Esophagus (tissue), 2 donors: ENCODE measurements around the gene AAGAB. TPM values are rescaled to one million over a fixed set of nuclear protein-coding genes. Genes with fewer than 3 reads are reported as not detected.

Experiments
- H3K27ac ChIP-seq, 2 donors: one replicate each; pipeline ENCODE4 v1.5.1; 2013; ENCODE audit warnings: low read depth in 2 of 2, mild to moderate bottlenecking in 2 of 2, inconsistent platforms in 1 of 2, low read length in 1 of 2, moderate library complexity in 1 of 2
- H3K27me3 ChIP-seq, 2 donors: one replicate each; pipeline ENCODE4 v1.6.1; 2013; ENCODE audit warnings: low read length in 2 of 2, control low read depth in 1 of 2, mild to moderate bottlenecking in 1 of 2; ENCODE audit not compliant: insufficient read depth in 2 of 2, control insufficient read depth in 1 of 2
- H3K36me3 ChIP-seq, 2 donors: one replicate each; pipeline ENCODE4 v1.6.1; 2013; ENCODE audit warnings: low read length in 1 of 2; ENCODE audit not compliant: control insufficient read depth in 2 of 2, insufficient read depth in 2 of 2
- H3K4me1 ChIP-seq, 2 donors: one replicate each; pipeline ENCODE4 v1.6.1; 2013; ENCODE audit warnings: low read length in 1 of 2; ENCODE audit not compliant: control insufficient read depth in 2 of 2, insufficient read depth in 2 of 2
- H3K4me3 ChIP-seq, 2 donors: one replicate each; pipeline ENCODE4 v1.5.1; 2013; ENCODE audit warnings: low read length in 2 of 2, mild to moderate bottlenecking in 2 of 2, low read depth in 1 of 2, moderate library complexity in 1 of 2
- H3K9me3 ChIP-seq, 2 donors: one replicate each; pipeline ENCODE4 v1.6.1; 2013; ENCODE audit warnings: mild to moderate bottlenecking in 2 of 2, low read depth in 1 of 2, low read length in 1 of 2, moderate library complexity in 1 of 2; ENCODE audit not compliant: control insufficient read depth in 2 of 2, insufficient read depth in 1 of 2
- WGBS, 2 donors: extraction: QIAGEN DNeasy Blood & Tissue Kit; methylation state at CpG; one replicate each; pipeline ENCODE4 v1.1.7; 2013; 5-methylcytosine and 5-hydroxymethylcytosine counted together
- polyA plus RNA-seq, 2 donors: library from polyadenylated mRNA; stranded (reverse); fragments of 200-250 nt; gene quantifications; one replicate each; pipeline ENCODE4 v1.2.3, GENCODE V29; 2013
- donor health status: healthy with polysubstance abuse.
- donor health status: Bipolar disorder and iron deficiency.

Gene AAGAB
- polyA plus RNA-seq, 2 donors: 7.0 to 17.4 TPM

- H3K27me3 ChIP-seq: no peaks in the 10 kb centered on the region
- peaks cover 0 to 2% of the 10 kb centered on the region in 2 donors for H3K9me3 ChIP-seq
- peak overlapping the region in 1 of 2 donors; percentile 33 for H3K27ac ChIP-seq
- peaks cover 3 to 26% of the 10 kb centered on the region in 2 donors for H3K36me3 ChIP-seq
- no peak overlapping the region for H3K4me3 ChIP-seq
- 73 to 79% methylated on average over 11 of the region's 11 CpGs for WGBS, 2 donors
- H3K4me1 ChIP-seq: peaks cover 10 to 20% of the 10 kb centered on the region in 2 donors
These were observed 75.8 kb downstream of the AAGAB start for GRCh38 chr15:67178569-67179210.

- Histone ChIP-seq H3K9me3 (peaks cover 0 to 2% of the 10 kb centered on the region in 2 donors), H3K4me1 (peaks cover 10 to 18% of the 10 kb centered on the region in 2 donors), H3K36me3 (peaks cover 3 to 25% of the 10 kb centered on the region in 2 donors), H3K27ac (peak overlapping the region in 1 of 2 donors; percentile 39), H3K4me3 (no peak overlapping the region), H3K27me3 (no peaks in the 10 kb centered on the region)
- 61 to 68% methylated on average over 6 of the region's 6 CpGs for WGBS, 2 donors
These were observed 76.7 kb downstream of the AAGAB start for GRCh38 chr15:67177752-67178151.

- Histone ChIP-seq H3K27ac (peak overlapping the region; percentile 38 to 71), H3K9me3 (peaks cover 0 to 2% of the 10 kb centered on the region in 2 donors), H3K4me3 (no peak overlapping the region), H3K4me1 (peaks cover 10 to 18% of the 10 kb centered on the region in 2 donors), H3K36me3 (peaks cover 7 to 33% of the 10 kb centered on the region in 2 donors), H3K27me3 (no peaks in the 10 kb centered on the region)
- 35 to 52% methylated on average over 14 of the region's 14 CpGs for WGBS, 2 donors
These were observed 78.1 kb downstream of the AAGAB start for GRCh38 chr15:67176195-67176971.

GRCh38 chr15:67175643-67176071, 78.8 kb downstream of the AAGAB start:
- H3K4me3 ChIP-seq: no peak overlapping the region
- peaks cover 10 to 18% of the 10 kb centered on the region in 2 donors for H3K4me1 ChIP-seq
- H3K36me3 ChIP-seq: peaks cover 10 to 30% of the 10 kb centered on the region in 2 donors
- 58 to 66% methylated on average over 11 of the region's 11 CpGs for WGBS, 2 donors
- no peaks in the 10 kb centered on the region for H3K27me3 ChIP-seq
- peaks cover 0 to 2% of the 10 kb centered on the region in 2 donors for H3K9me3 ChIP-seq
- H3K27ac ChIP-seq: peak overlapping the region; percentile 74 to 84

GRCh38 chr15:67174864-67175573, 79.4 kb downstream of the AAGAB start:
- no peak overlapping the region for H3K4me3 ChIP-seq
- H3K9me3 ChIP-seq: peaks cover 0 to 2% of the 10 kb centered on the region in 2 donors
- H3K27ac ChIP-seq: peak overlapping the region; percentile 74 to 84
- WGBS, 2 donors: 51 to 59% methylated on average over 9 of the region's 9 CpGs
- peaks cover 8 to 29% of the 10 kb centered on the region in 2 donors for H3K36me3 ChIP-seq
- H3K27me3 ChIP-seq: no peaks in the 10 kb centered on the region
- H3K4me1 ChIP-seq: peaks cover 10 to 18% of the 10 kb centered on the region in 2 donors

GRCh38 chr15:67174446-67174845, 80.0 kb downstream of the AAGAB start:
- WGBS, 2 donors: 85% methylated on average over 3 of the region's 3 CpGs
- Histone ChIP-seq H3K36me3 (peaks cover 8 to 26% of the 10 kb centered on the region in 2 donors), H3K4me1 (peaks cover 10 to 18% of the 10 kb centered on the region in 2 donors), H3K4me3 (no peak overlapping the region), H3K9me3 (peaks cover 0 to 2% of the 10 kb centered on the region in 2 donors), H3K27ac (peak overlapping the region; percentile 74 to 84), H3K27me3 (no peaks in the 10 kb centered on the region)

- H3K36me3 ChIP-seq: peaks cover 8 to 22% of the 10 kb centered on the region in 2 donors
- H3K4me1 ChIP-seq: peaks cover 10 to 18% of the 10 kb centered on the region in 2 donors
- no peak overlapping the region for H3K4me3 ChIP-seq
- WGBS, 2 donors: 96 to 97% methylated on average over 8 of the region's 8 CpGs
- no peaks in the 10 kb centered on the region for H3K27me3 ChIP-seq
- H3K9me3 ChIP-seq: peaks cover 0 to 2% of the 10 kb centered on the region in 2 donors
- peak overlapping the region; percentile 74 to 84 for H3K27ac ChIP-seq
These were observed 80.7 kb downstream of the AAGAB start for GRCh38 chr15:67173786-67174185.

GRCh38 chr15:67173005-67173404, 81.5 kb downstream of the AAGAB start:
- 85 to 91% methylated on average over 8 of the region's 8 CpGs for WGBS, 2 donors
- peaks cover 10 to 19% of the 10 kb centered on the region in 2 donors for H3K4me1 ChIP-seq
- H3K9me3 ChIP-seq: peaks cover 0 to 2% of the 10 kb centered on the region in 2 donors
- no peak overlapping the region for H3K4me3 ChIP-seq
- H3K27ac ChIP-seq: no peak overlapping the region
- H3K36me3 ChIP-seq: peaks cover 8 to 22% of the 10 kb centered on the region in 2 donors
- H3K27me3 ChIP-seq: no peaks in the 10 kb centered on the region

GRCh38 chr15:67172172-67172571, 82.3 kb downstream of the AAGAB start:
- H3K4me1 ChIP-seq: peaks cover 10 to 25% of the 10 kb centered on the region in 2 donors
- no peaks in the 10 kb centered on the region for H3K9me3 ChIP-seq
- no peak overlapping the region for H3K27ac ChIP-seq
- WGBS, 2 donors: 89% methylated on average over 6 of the region's 6 CpGs
- H3K36me3 ChIP-seq: peaks cover 8 to 27% of the 10 kb centered on the region in 2 donors
- no peaks in the 10 kb centered on the region for H3K27me3 ChIP-seq
- no peak overlapping the region for H3K4me3 ChIP-seq
